ENCODE data around the gene COL20A1. TPM values are rescaled to one million over a fixed set of nuclear protein-coding genes. Genes with fewer than 3 reads are reported as not detected.

The COL20A1 gene
- total and polyA plus RNA-seq, 2 of the 13 experiments (the other 11 are each of a cell fraction or from before 2014, with no cell fraction given): not detected

DNA sequence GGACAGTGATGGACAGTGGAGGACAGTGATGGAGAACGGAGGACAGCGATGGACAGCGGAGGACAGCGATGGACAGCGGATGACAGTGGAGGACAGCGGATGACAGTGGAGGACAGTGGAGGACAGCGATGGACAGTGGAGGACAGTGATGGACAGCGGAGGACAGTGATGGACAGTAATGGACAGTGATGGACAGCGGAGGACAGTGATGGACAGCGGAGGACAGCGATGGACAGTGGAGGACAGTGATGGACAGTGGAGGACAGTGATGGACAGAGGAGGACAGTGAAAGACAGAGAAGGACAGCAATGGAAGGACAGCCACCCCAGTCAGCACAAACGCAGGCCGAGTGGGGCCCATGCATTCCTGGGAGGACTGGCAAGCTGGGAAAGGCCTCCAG, 35.4 kb upstream of the COL20A1 start:
- H3K4me3 ChIP-seq (replicated peaks in 1 of 3; ENCODE audit: insufficient read depth in 1 of 3, low read depth in 2 of 3, low read length in 3 of 3): no peak overlapping the region
- no peaks in the 10 kb centered on the region for H3K9me3 ChIP-seq (ENCODE audit: low read length)
- H2AFZ ChIP-seq (ENCODE audit: low read length): no peak overlapping the region
- H3K9ac ChIP-seq (ENCODE audit: insufficient read depth, low read depth, low read length): no peak overlapping the region
- in situ Hi-C loops (cut with HindIII; ENCODE audit: extremely low pct_ligation_motif_present, low pct_unique_long_range_greater_than_20kb) (no loop called here), intact Hi-C loops (cut with micrococcal nuclease; ENCODE audit: unreplicated experiment) (no loop called here)
- BruUV-seq (replicated peaks): no TSS peak
- CTCF ChIA-PET (ENCODE audit: low intra/inter-chr PET ratio, low total read pairs): no interaction called here
- H3K4me1 ChIP-seq (ENCODE audit: insufficient read depth, low read length): peaks cover 43% of the 10 kb centered on the region
- DNase-seq (ENCODE audit: low spot score) (no peak), FAIRE-seq (no peak), ATAC-seq (no peak)
- H3K27me3 ChIP-seq (ENCODE audit: control insufficient read depth in 1 of 2, insufficient read depth in 2 of 2, low read length in 2 of 2): peaks cover 37 to 87% of the 10 kb centered on the region in 2 experiments
- no peak overlapping the region for H3K4me2 ChIP-seq (ENCODE audit: low read depth, low read length)
- POLR2A ChIA-PET: no interaction called here
- H4K20me1 ChIP-seq (ENCODE audit: insufficient read depth, low read length): peaks cover 5% of the 10 kb centered on the region; the same call in 1 of the 2 replicates
- TF ChIP-seq, protein P1, sequence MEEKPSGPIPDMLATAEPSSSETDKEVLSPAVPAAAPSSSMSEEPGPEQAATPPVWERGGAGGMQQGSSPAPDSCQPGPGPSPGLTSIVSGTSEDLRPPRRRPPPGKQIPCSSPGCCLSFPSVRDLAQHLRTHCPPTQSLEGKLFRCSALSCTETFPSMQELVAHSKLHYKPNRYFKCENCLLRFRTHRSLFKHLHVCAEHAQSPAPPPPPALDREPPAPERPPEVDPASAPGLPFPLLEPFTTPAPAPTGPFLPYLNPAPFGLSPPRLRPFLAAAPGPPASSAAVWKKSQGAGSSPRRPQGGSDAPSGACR (CRISPR knock-in tag; IDR thresholded peaks at IDR 0.05): no peak
- TF ChIP-seq ZNF569 (CRISPR knock-in tag; IDR thresholded peaks at IDR 0.05; ENCODE audit: borderline replicate concordance) (no peak), POGZ (CRISPR knock-in tag; IDR thresholded peaks at IDR 0.05) (no peak), NFE2 (CRISPR knock-in tag; IDR thresholded peaks at IDR 0.05) (no peak)
- TF ChIP-seq, protein P2, sequence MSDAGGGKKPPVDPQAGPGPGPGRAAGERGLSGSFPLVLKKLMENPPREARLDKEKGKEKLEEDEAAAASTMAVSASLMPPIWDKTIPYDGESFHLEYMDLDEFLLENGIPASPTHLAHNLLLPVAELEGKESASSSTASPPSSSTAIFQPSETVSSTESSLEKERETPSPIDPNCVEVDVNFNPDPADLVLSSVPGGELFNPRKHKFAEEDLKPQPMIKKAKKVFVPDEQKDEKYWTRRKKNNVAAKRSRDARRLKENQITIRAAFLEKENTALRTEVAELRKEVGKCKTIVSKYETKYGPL (CRISPR knock-in tag; IDR thresholded peaks at IDR 0.05): no peak
- TF ChIP-seq, protein P3, sequence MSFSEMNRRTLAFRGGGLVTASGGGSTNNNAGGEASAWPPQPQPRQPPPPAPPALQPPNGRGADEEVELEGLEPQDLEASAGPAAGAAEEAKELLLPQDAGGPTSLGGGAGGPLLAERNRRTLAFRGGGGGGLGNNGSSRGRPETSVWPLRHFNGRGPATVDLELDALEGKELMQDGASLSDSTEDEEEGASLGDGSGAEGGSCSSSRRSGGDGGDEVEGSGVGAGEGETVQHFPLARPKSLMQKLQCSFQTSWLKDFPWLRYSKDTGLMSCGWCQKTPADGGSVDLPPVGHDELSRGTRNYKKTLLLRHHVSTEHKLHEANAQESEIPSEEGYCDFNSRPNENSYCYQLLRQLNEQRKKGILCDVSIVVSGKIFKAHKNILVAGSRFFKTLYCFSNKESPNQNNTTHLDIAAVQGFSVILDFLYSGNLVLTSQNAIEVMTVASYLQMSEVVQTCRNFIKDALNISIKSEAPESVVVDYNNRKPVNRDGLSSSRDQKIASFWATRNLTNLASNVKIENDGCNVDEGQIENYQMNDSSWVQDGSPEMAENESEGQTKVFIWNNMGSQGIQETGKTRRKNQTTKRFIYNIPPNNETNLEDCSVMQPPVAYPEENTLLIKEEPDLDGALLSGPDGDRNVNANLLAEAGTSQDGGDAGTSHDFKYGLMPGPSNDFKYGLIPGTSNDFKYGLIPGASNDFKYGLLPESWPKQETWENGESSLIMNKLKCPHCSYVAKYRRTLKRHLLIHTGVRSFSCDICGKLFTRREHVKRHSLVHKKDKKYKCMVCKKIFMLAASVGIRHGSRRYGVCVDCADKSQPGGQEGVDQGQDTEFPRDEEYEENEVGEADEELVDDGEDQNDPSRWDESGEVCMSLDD (CRISPR knock-in tag; IDR thresholded peaks at IDR 0.05; ENCODE audit: borderline replicate concordance): no peak
- WGBS (ENCODE audit: low lambda C conversion rate): 77% methylated on average over 13 of the region's 13 CpGs
- H3K36me3 ChIP-seq (replicated peaks in 1 of 2; ENCODE audit: control insufficient read depth in 1 of 2, insufficient read depth in 2 of 2, low read length in 2 of 2): no peaks in the 10 kb centered on the region
- no peaks in the 10 kb centered on the region for H3K79me2 ChIP-seq (ENCODE audit: insufficient read depth, low read length)
- no peak overlapping the region for H3K27ac ChIP-seq (ENCODE audit: extremely low read length, insufficient read depth, low read length)
